A549 (cell line): ENCODE results near the gene KCNH3. TPM values are rescaled to one million over a fixed set of nuclear protein-coding genes. Genes with fewer than 3 reads are reported as not detected.

Experiments
- ATAC-seq, 2 experiments: fragments of 200-7000 bp in 1 of 2; fragments of >200 bp in 1 of 2; cut with Nextera tagmentation in 1 of 2; cut with Tn5 transposase in 1 of 2; 3 replicates each; pipeline versions ENCODE4 v1.8.0 to v1.9.1; 2018 to 2020; ENCODE audit warnings: mild to moderate bottlenecking in 1 of 2, moderate library complexity in 1 of 2
- CTCF ChIA-PET: fragments of 300-600 bp; sonication (Branson Sonifier 250); formaldehyde crosslinking; extraction: SDS; loops from one replicate; lab custom pipeline; 2021; ENCODE audit warnings: antibody characterized with exemption, inconsistent platforms; lab: Yijun Ruan, JAX
- POLR2A ChIA-PET: fragments of 350-600 bp; formaldehyde crosslinking; extraction: SDS; loops from one replicate; lab custom pipeline; 2021; ENCODE audit warnings: antibody characterized with exemption, inconsistent platforms; lab: Yijun Ruan, JAX
- DNase-seq, 2 experiments: peaks; one replicate each; pipeline versions ENCODE4 v3.0.0 to v3.0.0-alpha.2; 2011 to 2016; ENCODE audit warnings: low read depth in 1 of 2, low spot score in 1 of 2
- FAIRE-seq: peaks from 2 replicates; lab custom pipeline; 2011; peaks lifted over from hg19 to GRCh38; lab: Jason Lieb, UNC
- H3K27ac ChIP-seq, 2 experiments: fragments of >200 bp; sonication (Bioruptor Twin); formaldehyde crosslinking; 3 replicates each; pipeline ENCODE4 v1.5.1; 2016 to 2017
- H3K4me1 ChIP-seq: fragments of >200 bp; sonication (Bioruptor Twin); formaldehyde crosslinking; 3 replicates; pipeline ENCODE4 v1.6.1; 2016
- H3K4me2 ChIP-seq: fragments of >200 bp; sonication (Bioruptor Twin); formaldehyde crosslinking; 3 replicates; pipeline ENCODE4 v1.6.1; 2016
- H3K4me3 ChIP-seq: fragments of >200 bp; sonication (Bioruptor Twin); formaldehyde crosslinking; 3 replicates; pipeline ENCODE4 v1.5.1; 2016
- H3K9me3 ChIP-seq: fragments of >200 bp; sonication (Bioruptor Twin); formaldehyde crosslinking; 3 replicates; pipeline ENCODE4 v1.6.1; 2016
- CBX2 ChIP-seq: fragments of 200-600 bp; sonication (generic); IDR thresholded peaks from 2 replicates; pipeline ENCODE4 v1.6.1; 2016; ENCODE audit warnings: low read depth, mild to moderate bottlenecking, borderline replicate concordance
- CHD2 ChIP-seq: fragments of 150-350 bp; IDR thresholded peaks from 2 replicates; pipeline ENCODE4 v1.6.1; 2014; ENCODE audit warnings: low read length; ENCODE audit not compliant: partially characterized antibody
- CHD4 ChIP-seq: fragments of 200-600 bp; sonication (generic); IDR thresholded peaks from 2 replicates; pipeline ENCODE4 v1.6.1; 2016; ENCODE audit warnings: antibody characterized with exemption, mild to moderate bottlenecking, borderline replicate concordance
- CTCF ChIP-seq: fragments of >200 bp; sonication (Bioruptor Twin); formaldehyde crosslinking; IDR thresholded peaks from 3 replicates; pipeline ENCODE4 v1.5.1; 2016
- ELK1 ChIP-seq: fragments of 150-350 bp; IDR thresholded peaks from 2 replicates; pipeline ENCODE4 v1.6.1; 2014; ENCODE audit warnings: low read depth, mild to moderate bottlenecking, low read length
- ESRRA ChIP-seq: fragments of 150-350 bp; IDR thresholded peaks from 2 replicates; pipeline ENCODE4 v1.6.1; 2014; ENCODE audit warnings: mild to moderate bottlenecking, low read length, borderline replicate concordance
- FOSB ChIP-seq: fragments of 250-450 bp; sonication (Bioruptor Pico); IDR thresholded peaks from 2 replicates; pipeline ENCODE4 v1.5.0; 2020; ENCODE audit warnings: mild to moderate bottlenecking, moderate library complexity
- FOSL2 ChIP-seq, 2 experiments: fragments of 450-650 bp in 1 of 2; fragments of >200 bp in 1 of 2; sonication (Bioruptor Twin) in 1 of 2; formaldehyde crosslinking; IDR thresholded peaks; 2 replicates each; pipeline versions ENCODE4 v1.5.0 to v1.6.1; 2016 to 2020; ENCODE audit warnings: mild to moderate bottlenecking in 1 of 2, moderate library complexity in 1 of 2
- FOXS1 ChIP-seq: fragments of 250-450 bp; sonication (Bioruptor Pico); IDR thresholded peaks from 2 replicates; pipeline ENCODE4 v1.5.0; 2020; ENCODE audit warnings: mild to moderate bottlenecking, moderate library complexity
- HDAC2 ChIP-seq: fragments of 200-600 bp; sonication (generic); IDR thresholded peaks from 2 replicates; pipeline ENCODE4 v1.6.1; 2016
- HEYL ChIP-seq: fragments of 250-450 bp; sonication (Bioruptor Pico); IDR thresholded peaks from 2 replicates; pipeline ENCODE4 v1.8.0; 2021; ENCODE audit warnings: mild to moderate bottlenecking, moderate library complexity
- HMGXB4 ChIP-seq: fragments of 250-450 bp; sonication (Bioruptor Pico); IDR thresholded peaks from 2 replicates; pipeline ENCODE4 v1.5.0; 2021; ENCODE audit warnings: mild to moderate bottlenecking, moderate library complexity, borderline replicate concordance
- JUN ChIP-seq, 2 experiments: fragments of >200 bp; sonication (Bioruptor Twin); formaldehyde crosslinking; IDR thresholded peaks; 2 replicates in 1 of 2; 3 replicates in 1 of 2; pipeline ENCODE4 v1.6.1; 2016 to 2017
- MAFK ChIP-seq: fragments of 450-650 bp; IDR thresholded peaks from 2 replicates; pipeline ENCODE4 v1.6.1; 2014; ENCODE audit not compliant: partially characterized antibody
- MAX ChIP-seq: IDR thresholded peaks from 2 replicates; pipeline ENCODE4 v1.6.1; 2012
- RARB ChIP-seq: fragments of 250-450 bp; sonication (Bioruptor Pico); IDR thresholded peaks from 2 replicates; pipeline ENCODE4 v1.8.0; 2021; ENCODE audit warnings: mild to moderate bottlenecking, moderate library complexity
- RNF2 ChIP-seq: fragments of 200-600 bp; sonication (generic); IDR thresholded peaks from 2 replicates; pipeline ENCODE4 v1.6.1; 2016; ENCODE audit warnings: low read depth, mild to moderate bottlenecking, antibody characterized with exemption, moderate library complexity, borderline replicate concordance
- SREBF2 ChIP-seq: fragments of 450-650 bp; IDR thresholded peaks from 2 replicates; pipeline ENCODE4 v1.6.1; 2014; ENCODE audit warnings: mild to moderate bottlenecking, moderate library complexity
- ZFP36 ChIP-seq: fragments of 450-650 bp; IDR thresholded peaks from 2 replicates; pipeline ENCODE4 v1.6.1; 2014; ENCODE audit warnings: borderline replicate concordance; ENCODE audit not compliant: partially characterized antibody
- ZNF302 ChIP-seq: fragments of 250-450 bp; sonication (Bioruptor Pico); IDR thresholded peaks from 2 replicates; pipeline ENCODE4 v1.9.0; 2021; ENCODE audit warnings: inconsistent platforms, mild to moderate bottlenecking, moderate library complexity
- WGBS: methylation state at CpG from one replicate; pipeline ENCODE4 v1.1.6; 2017; ENCODE audit errors: missing lambda C conversion rate; 5-methylcytosine and 5-hydroxymethylcytosine counted together
- polyA plus RNA-seq, 4 experiments: library from polyadenylated mRNA; depleted of rRNA in 3 of 4; stranded (reverse); fragments of >200 nt; fragmentation: RNase III in 1 of 4; extraction: RNeasy Plus Mini Kit Qiagen cat#74134 plus additional on column Dnase treatment in 1 of 4; gene quantifications; 2 replicates in 3 of 4; 3 replicates in 1 of 4; pipeline ENCODE4 v1.2.3, GENCODE V29; 2011 to 2017

KCNH3 gene
- polyA plus RNA-seq, 2 of the 4 experiments (the other 2 are of a cell fraction) = 1.0 to 2.2 TPM

- TF ChIP-seq RNF2 = no peak
- no peak for TF ChIP-seq FOSB (CRISPR knock-in tag)
- no peak for TF ChIP-seq CBX2
- TF ChIP-seq CTCF = no peak
- TF ChIP-seq MAFK = no peak
- TF ChIP-seq FOXS1 (CRISPR knock-in tag) = no peak
- TF ChIP-seq FOSL2 (IDR thresholded peaks at IDR 0.05) = peak; percentile 83
- peak; percentile 82 for TF ChIP-seq FOSL2 (CRISPR knock-in tag; IDR thresholded peaks at IDR 0.05)
- no peak for TF ChIP-seq ZFP36
- TF ChIP-seq MAX = peak; percentile 52
- TF ChIP-seq CHD2 = no peak
- no peak for TF ChIP-seq CHD4
- TF ChIP-seq HEYL (CRISPR knock-in tag) = no peak
- no peak for TF ChIP-seq SREBF2
- TF ChIP-seq RARB (CRISPR knock-in tag) = no peak
- no peak for TF ChIP-seq ZNF302 (CRISPR knock-in tag)
- TF ChIP-seq HMGXB4 = no peak
- no peak for TF ChIP-seq ELK1
- TF ChIP-seq ESRRA = no peak
- peak; percentile 53 to 62; a peak in 2 of 5 replicates for TF ChIP-seq JUN (IDR thresholded peaks at IDR 0.05)
These were observed 23.6 kb upstream of the KCNH3 start (continued) for GRCh38 chr12:49515266-49515665.

GRCh38 chr12:49518914-49519573, 19.8 kb upstream of the KCNH3 start:
- Histone ChIP-seq H3K4me3 (no peak overlapping the region), H3K4me1 (peaks cover 43% of the 10 kb centered on the region), H3K9me3 (no peaks in the 10 kb centered on the region), H3K27ac (peak overlapping the region in 1 of 2 experiments; percentile 53; a peak in 3 of 6 replicates), H3K4me2 (peak overlapping the region; percentile 29; the same call in 2 of the 3 replicates)
- FAIRE-seq = no peak
- WGBS = 25% methylated on average over 1 of the region's 2 CpGs
- DNase-seq = no peak
- TF ChIP-seq HDAC2 (no peak), FOSL2 (IDR thresholded peaks at IDR 0.05) (0 out of 2 replicates have a peak, but pooled peaks have one; percentile 10), FOSL2 (CRISPR knock-in tag; IDR thresholded peaks at IDR 0.05) (peak; percentile 64)
- ChIA-PET POLR2A (interaction anchor here (0.6 kb wide), 1 partner anchor 16 kb away, joined by 4 read pairs; no protein-coding TSS in a partner anchor), CTCF (interaction anchor here (0.7 to 19.2 kb wide), 10 partner anchors 9 to 223 kb away, joined by 3 to 484 read pairs (median 5); partner anchors contain the start of genes DNAJC22 and SPATS2)
- ATAC-seq = 0 out of 6 replicates have a peak, but pooled peaks of 1 of the 2 experiments have one; percentile 25
